ENCODE measurements around the gene SLC25A12. TPM values are rescaled to one million over a fixed set of nuclear protein-coding genes. Genes with fewer than 3 reads are reported as not detected.

The SLC25A12 gene, protein sequence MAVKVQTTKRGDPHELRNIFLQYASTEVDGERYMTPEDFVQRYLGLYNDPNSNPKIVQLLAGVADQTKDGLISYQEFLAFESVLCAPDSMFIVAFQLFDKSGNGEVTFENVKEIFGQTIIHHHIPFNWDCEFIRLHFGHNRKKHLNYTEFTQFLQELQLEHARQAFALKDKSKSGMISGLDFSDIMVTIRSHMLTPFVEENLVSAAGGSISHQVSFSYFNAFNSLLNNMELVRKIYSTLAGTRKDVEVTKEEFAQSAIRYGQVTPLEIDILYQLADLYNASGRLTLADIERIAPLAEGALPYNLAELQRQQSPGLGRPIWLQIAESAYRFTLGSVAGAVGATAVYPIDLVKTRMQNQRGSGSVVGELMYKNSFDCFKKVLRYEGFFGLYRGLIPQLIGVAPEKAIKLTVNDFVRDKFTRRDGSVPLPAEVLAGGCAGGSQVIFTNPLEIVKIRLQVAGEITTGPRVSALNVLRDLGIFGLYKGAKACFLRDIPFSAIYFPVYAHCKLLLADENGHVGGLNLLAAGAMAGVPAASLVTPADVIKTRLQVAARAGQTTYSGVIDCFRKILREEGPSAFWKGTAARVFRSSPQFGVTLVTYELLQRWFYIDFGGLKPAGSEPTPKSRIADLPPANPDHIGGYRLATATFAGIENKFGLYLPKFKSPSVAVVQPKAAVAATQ
- total RNA-seq (2014; rRNA removed; shearing (Covaris generic)) = 17.6 and 21.0 TPM in 2 replicates
- 13.7 and 15.1 TPM in 2 replicates for polyA plus RNA-seq (2016; fragmentation: Nextera tagmentation; extraction: Ambion mirVana)

- no peak for TF ChIP-seq EZH2 (IDR thresholded peaks at IDR 0.05; ENCODE audit: insufficient read depth, poor library complexity, severe bottlenecking)
- no peak for TF ChIP-seq EZH2phosphoT487 (IDR thresholded peaks at IDR 0.05; ENCODE audit: insufficient read depth, low read depth)
- Histone ChIP-seq H2AFZ (peak within 1 kb of the TSS; percentile 100), H3K79me2 (ENCODE audit: insufficient read depth) (peaks cover 23% of the 10 kb centered on the region), H3K4me1 (ENCODE audit: insufficient read depth) (peaks cover 15% of the 10 kb centered on the region), H3K36me3 (ENCODE audit: low read depth) (peaks cover 6% of the 10 kb centered on the region; the same call in 1 of the 2 replicates), H3K4me3 (peak within 1 kb of the TSS; percentile 100), H3K9ac (peak within 1 kb of the TSS; percentile 87), H3K27me3 (replicated peaks; ENCODE audit: insufficient read depth) (no peaks in the 10 kb centered on the region), H3K9me3 (ENCODE audit: low read depth) (no peaks in the 10 kb centered on the region), H4K20me1 (ENCODE audit: insufficient read depth) (no peaks in the 10 kb centered on the region), H3K27ac (peak within 1 kb of the TSS; percentile 67), H3F3A (ENCODE audit: insufficient read depth) (no peaks in the 10 kb centered on the region), H3K9me2 (ENCODE audit: insufficient read depth) (no peaks in the 10 kb centered on the region), H3K4me2 (ENCODE audit: unreplicated experiment) (peak within 1 kb of the TSS; percentile 88)
- peak; percentile 97 for DNase-seq
- in situ Hi-C loops (cut with MboI) = no loop called here
- WGBS, 2 experiments (ENCODE audit: low coverage in 1 of 2, low lambda C conversion rate in 2 of 2, missing lambda C conversion rate in 2 of 2) = 0 to 1% methylated on average over 25 to 33 of the region's 63 CpGs
These were observed at the start of gene SLC25A12 for GRCh38 chr2:171893824-171894611. Gene SLC25A12 (minus strand): TSS chr2:171894244. CDS start chr2:171894214, 30 bp downstream.

- Histone ChIP-seq H3F3A (ENCODE audit: insufficient read depth) (peaks cover 4% of the 10 kb centered on the region; the same call in 1 of the 2 replicates), H3K9me3 (ENCODE audit: low read depth) (no peaks in the 10 kb centered on the region), H3K4me2 (ENCODE audit: unreplicated experiment) (no peak overlapping the region), H4K20me1 (ENCODE audit: insufficient read depth) (no peaks in the 10 kb centered on the region), H3K9ac (no peak overlapping the region), H3K79me2 (ENCODE audit: insufficient read depth) (peaks cover 99% of the 10 kb centered on the region), H3K9me2 (ENCODE audit: insufficient read depth) (no peaks in the 10 kb centered on the region), H3K27me3 (replicated peaks; ENCODE audit: insufficient read depth) (no peaks in the 10 kb centered on the region), H2AFZ (no peak overlapping the region), H3K4me3 (no peak overlapping the region), H3K4me1 (ENCODE audit: insufficient read depth) (0 out of 2 replicates have a peak, but pooled peaks cover under 1% of the 10 kb centered on the region), H3K36me3 (ENCODE audit: low read depth) (no peaks in the 10 kb centered on the region), H3K27ac (no peak overlapping the region)
- TF ChIP-seq EZH2 (IDR thresholded peaks at IDR 0.05; ENCODE audit: insufficient read depth, poor library complexity, severe bottlenecking) (no peak), EZH2phosphoT487 (IDR thresholded peaks at IDR 0.05; ENCODE audit: insufficient read depth, low read depth) (no peak)
- WGBS, 2 experiments (ENCODE audit: low coverage in 1 of 2, low lambda C conversion rate in 2 of 2, missing lambda C conversion rate in 2 of 2) = 96% methylated on average over 6 of the region's 6 CpGs
- no peak for DNase-seq
- in situ Hi-C loops (cut with MboI) = no loop called here
These were observed 47.3 kb upstream of the SLC25A12 start for GRCh38 chr2:171941316-171941699.

DNA sequence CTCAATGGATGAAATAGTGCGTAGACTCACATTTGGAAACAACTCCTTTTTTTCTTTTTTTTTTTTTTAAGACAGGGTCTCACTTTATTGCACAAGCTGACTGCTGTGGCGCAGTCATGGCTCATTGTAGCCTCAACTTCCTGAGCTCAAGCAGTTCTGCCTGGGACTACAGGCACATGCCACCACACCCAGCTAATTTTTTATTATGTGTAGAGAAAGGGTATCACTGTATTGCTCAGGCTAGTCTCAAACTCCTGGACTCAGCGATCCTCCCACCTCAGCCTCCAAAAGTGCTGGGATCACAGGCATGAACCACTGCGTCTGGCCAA is 45.7 kb upstream of the SLC25A12 start:
- Histone ChIP-seq H4K20me1 (ENCODE audit: insufficient read depth) (no peaks in the 10 kb centered on the region), H3F3A (ENCODE audit: insufficient read depth) (peaks cover 4% of the 10 kb centered on the region; the same call in 1 of the 2 replicates), H3K4me1 (ENCODE audit: insufficient read depth) (peaks cover 9% of the 10 kb centered on the region; the same call in 1 of the 2 replicates), H3K4me3 (no peak overlapping the region), H2AFZ (no peak overlapping the region), H3K9me3 (ENCODE audit: low read depth) (no peaks in the 10 kb centered on the region), H3K27me3 (replicated peaks; ENCODE audit: insufficient read depth) (no peaks in the 10 kb centered on the region), H3K4me2 (ENCODE audit: unreplicated experiment) (no peak overlapping the region), H3K36me3 (ENCODE audit: low read depth) (no peaks in the 10 kb centered on the region), H3K9ac (no peak overlapping the region), H3K27ac (no peak overlapping the region), H3K9me2 (ENCODE audit: insufficient read depth) (no peaks in the 10 kb centered on the region), H3K79me2 (ENCODE audit: insufficient read depth) (peaks cover 99% of the 10 kb centered on the region)
- in situ Hi-C loops (cut with MboI) = no loop called here
- no peak for TF ChIP-seq EZH2phosphoT487 (IDR thresholded peaks at IDR 0.05; ENCODE audit: insufficient read depth, low read depth)
- WGBS, 2 experiments (ENCODE audit: low coverage in 1 of 2, low lambda C conversion rate in 2 of 2, missing lambda C conversion rate in 2 of 2) = 98 to 99% methylated on average over 4 of the region's 4 CpGs
- DNase-seq = no peak
